Prostate gland (tissue), 2 donors: ENCODE data around the gene PSMF1.

Source experiments
- CTCF ChIP-seq, 4 experiments: fragments of 200-600 bp in 2 of 4; fragments of 450-650 bp in 2 of 4; sonication (generic) in 2 of 4; IDR thresholded peaks; 1 replicate in 3 of 4; 2 replicates in 1 of 4; pipeline ENCODE4 v1.5.1; 2016 to 2019; ENCODE audit warnings: antibody characterized with exemption in 4 of 4, mild to moderate bottlenecking in 2 of 4, moderate library complexity in 2 of 4
- POLR2A ChIP-seq: fragments of 450-650 bp; IDR thresholded peaks from one replicate; pipeline ENCODE4 v1.6.1; 2016; ENCODE audit warnings: antibody characterized with exemption, mild to moderate bottlenecking

- TF ChIP-seq POLR2A (no peak), CTCF (IDR thresholded peaks at IDR 0.05) (no peak)
Observed at GRCh38 chr20:1144401-1145172, 26.2 kb downstream of the PSMF1 start.
